Stimulated activated CD8-positive, alpha-beta memory T cell treated with anti-CD3 and anti-CD28 coated beads, Interleukin-15, amount 100 ng/mL, for 4 hours (primary cell): ENCODE data around the gene ROS1.
"Not testable (repeated sequence)": the region's sequence is repeated elsewhere in the genome, so short reads cannot be mapped to it uniquely, and the experiment has no call there.

Source experiments
- DNase-seq, 2 donors: peaks; one replicate each; pipeline ENCODE4 v3.0.0-alpha.2; 2020; ENCODE audit warnings: low read depth in 2 of 2

Gene ROS1

DNA sequence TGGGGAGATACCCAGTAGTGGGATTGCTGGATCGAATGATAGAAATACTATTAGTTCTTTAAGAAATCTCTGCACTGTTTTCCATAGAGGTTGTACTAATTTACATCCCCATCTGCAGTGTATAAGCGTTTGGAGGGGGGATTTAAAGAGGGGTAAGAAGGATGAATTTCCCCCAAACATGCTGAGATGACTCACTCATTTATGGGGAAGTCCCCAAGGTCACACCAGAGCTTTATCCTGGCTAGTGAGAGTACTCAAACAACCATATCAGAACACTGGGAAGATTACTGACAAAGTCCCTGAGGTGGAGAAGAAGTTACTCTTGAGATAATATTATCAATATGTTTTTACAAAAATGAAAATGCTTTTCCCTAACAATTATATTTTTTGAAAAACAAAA, 44.0 kb downstream of the ROS1 start:
- no peak for DNase-seq

DNA sequence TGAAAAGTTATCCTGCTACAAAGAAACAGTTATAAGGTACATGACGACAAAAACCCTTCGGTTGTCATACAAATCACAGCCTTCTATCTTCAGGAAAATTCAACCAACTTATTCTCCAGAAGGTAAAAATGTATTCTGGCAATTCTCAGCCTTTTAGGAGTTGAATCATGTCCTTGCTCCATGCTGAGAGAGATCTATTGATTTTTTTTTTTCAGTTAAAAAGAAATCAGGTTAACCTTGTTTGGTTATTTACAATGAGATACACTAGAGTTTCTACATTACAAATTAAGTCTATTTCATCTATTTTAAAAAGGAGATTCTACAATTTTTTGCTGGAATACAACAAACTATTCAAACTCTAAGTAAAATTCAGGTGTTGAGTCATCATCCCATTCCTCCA, 45.4 kb downstream of the ROS1 start:
- no peak for DNase-seq

DNA sequence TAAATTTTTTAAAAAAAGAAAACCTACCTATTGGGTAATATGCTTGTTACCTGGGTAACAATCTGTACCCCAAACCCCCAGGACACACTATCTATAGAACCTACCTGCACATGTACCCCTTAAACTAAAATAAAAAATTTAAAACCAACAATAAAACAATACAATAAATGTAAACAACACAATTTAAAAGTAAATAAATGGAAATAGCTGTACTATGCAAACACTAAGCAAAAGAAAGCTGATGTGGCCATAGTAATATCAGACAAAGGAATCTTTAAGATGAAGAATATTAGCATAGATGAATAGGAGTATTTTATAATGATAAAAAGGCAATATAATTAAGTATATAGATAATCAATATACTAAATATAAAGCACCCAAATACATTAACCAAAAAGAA, 50.3 kb downstream of the ROS1 start:
- DNase-seq, result no peak

DNA sequence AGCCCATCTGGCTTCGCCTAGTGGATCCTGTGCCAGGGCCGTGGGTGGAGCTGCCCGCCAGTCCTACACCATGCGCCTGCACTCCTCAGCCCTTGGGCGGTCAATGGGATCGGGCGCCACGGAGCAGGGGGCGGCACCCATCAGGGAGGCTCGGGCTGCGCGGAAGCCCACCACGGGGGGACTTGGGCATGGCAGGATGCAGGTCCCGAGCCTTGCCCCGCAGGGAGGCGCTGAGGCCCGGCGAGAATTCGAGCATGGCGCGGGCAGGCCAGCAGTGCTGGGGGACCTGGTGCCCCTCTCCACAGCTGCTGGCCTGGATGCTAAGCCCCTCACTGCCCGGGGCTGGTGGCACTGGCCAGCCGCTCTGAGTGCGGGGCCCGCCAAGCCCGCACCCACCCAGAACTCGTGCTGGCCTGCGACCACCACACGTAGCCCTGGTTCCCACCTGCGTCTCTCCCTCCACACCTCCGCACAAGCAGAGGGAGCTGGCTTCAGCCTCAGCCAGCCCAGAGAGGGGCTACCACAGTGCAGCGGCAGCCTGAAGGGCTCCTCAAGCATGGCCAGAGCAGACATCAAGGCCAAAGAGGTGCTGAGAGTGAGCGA, 52.4 kb downstream of the ROS1 start:
- no peak for DNase-seq

DNA sequence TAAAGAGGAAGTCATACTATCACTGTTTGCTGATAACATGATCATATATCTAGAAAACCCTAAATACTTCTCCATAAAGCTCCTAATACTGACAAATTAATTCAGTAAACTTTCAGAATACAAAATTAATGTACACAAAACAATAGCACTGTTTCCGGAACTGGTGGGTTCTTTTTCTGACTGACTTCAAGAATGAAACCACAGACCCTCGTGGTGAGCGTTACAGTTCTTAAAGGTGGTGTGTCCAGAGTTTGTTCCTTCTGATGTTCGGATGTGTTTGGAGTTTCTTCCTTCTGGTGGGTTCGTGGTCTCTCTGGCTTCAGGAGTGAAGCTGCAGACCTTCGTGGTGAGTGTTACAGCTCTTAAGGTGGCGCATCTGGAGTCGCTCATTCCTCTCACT, 53.5 kb downstream of the ROS1 start:
- DNase-seq, result not testable (repeated sequence)

DNA sequence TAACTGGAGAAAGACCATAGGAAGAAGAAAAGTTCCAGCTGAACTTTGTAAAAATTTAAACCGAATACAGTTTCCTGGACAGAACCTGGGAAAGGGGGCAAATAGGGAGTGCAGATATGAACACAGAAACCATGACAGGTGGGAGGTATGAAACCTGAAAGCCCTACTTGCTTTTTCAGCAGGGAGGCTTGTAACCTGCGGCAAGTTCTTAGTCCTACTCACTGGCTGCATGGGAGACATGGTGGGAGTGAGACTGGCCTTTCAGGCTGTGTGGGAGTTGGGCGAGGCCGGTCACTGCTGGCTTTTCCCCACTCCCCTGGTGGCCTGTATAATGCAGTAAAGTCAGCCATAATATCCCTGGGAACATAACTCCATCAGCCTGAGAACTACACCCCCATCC, 54.2 kb downstream of the ROS1 start:
- DNase-seq, result no peak

DNA sequence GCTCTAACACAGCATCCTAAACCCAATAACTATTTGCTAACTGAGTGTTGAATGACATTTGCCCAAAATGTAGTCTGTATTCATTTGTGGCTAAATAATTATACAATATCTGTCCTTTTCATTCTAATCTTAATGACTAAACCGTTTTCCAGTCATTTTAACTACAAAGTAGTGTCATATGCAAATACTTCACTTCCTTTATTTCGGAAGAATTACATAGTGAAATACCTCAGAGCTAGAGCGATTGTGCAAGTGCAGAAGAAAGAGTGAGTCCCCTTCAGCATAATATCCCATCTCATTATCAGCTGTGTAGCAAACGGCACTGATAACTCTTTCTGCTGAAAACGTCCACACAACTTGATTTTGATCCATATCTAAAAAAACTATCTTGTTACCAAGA, 66.2 kb downstream of the ROS1 start:
- no peak for DNase-seq

DNA sequence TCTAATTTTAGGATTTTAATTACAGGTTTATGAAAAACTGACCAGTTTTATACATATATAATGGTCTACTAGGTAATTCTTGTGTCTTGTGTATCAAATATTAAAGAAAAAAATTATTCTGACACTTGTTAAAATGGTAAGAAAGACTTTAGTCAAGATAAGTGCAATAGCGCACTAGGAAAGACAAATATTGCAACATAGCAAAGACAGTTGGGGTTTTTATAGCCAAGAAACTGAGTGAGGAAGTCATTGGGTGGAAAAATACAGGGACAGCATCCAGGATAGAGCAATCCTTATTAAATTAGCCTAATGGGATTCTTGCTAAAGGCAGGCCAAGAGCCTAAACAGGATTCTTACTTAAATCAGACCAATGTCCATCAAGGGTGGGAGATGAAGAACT, 71.1 kb downstream of the ROS1 start:
- DNase-seq, result no peak

DNA sequence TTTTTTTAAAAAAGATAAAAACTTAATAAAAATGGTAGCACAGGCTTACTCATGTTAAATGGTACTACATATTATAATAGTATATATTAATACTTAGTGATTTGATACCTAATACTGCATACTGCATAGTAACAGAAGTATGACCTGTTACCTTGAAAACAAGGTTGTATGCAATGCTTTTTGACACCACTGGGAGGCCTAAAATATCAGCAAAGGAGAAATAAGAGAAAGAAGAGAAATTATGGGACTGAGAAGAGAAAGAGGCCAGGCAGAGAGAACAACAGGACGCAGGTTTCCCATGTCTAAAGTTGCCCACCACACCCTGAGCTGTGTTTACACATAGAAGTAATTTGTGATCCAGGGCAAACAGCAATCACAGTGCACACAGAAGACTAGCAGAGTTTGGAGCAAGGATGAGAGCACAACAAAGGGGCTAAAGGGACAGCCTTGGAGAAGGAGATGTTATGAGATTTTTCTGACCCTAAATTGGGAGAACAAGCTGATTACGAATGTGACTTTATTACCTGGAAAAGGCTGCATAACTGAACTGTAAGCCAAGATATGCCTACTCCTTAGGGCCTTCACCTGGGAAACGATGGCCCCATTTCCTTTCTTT, 73.2 kb downstream of the ROS1 start:
- DNase-seq, result no peak

DNA sequence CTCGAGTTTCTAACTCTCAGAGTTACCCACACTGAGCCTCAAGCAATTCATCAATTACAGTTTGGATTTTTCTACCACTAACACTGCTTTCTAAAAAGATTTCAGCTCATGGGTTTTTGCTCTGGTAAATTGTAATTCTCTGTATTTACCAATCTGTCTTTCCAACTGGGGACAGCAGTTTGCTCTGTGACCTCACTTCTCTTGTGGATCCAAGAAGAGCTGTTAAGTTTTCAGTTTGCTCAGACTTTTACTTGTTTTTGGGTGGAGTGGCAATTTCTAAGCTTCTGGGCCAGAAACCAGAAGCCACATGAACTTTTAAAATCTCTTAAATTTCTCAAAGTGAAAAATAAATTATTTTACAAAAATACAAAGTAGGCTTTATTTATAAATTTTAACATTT, 74.2 kb downstream of the ROS1 start:
- no peak for DNase-seq

DNA sequence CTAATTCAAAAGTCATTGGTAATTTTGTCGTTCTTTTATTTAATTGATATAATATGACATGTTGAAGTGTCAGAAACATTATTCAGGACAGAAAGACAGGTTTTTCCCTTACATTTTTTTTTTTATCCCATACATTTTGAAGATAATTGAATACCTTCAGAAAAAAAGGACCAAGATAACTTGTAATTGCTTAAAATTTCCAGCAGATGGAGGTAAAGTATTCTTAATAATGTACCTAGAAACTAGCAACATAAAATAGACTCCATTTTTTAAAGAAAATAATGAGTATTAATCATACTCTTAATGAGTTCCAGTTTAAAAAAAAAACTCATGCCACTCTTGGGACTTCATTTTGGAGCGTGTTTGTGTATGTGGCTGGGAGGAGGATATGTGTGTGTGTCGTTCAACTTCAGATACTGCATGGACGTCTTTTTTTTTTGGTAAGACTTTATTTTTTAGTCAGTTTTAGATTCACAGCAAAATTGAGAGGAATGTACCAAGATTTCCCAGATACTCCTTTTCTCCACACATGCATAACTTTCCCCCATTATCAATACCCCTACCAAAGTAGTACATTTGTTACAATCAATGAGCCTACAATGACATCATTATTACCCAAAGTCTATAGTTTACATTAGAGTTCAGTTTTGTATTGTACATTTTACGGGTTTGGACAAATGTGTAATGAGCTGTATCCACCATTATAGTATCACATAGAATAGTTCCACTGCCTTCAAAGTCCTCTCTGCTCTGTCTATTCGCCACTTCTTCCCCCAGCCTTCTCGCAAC, 79.4 kb downstream of the ROS1 start:
- DNase-seq, result no peak

DNA sequence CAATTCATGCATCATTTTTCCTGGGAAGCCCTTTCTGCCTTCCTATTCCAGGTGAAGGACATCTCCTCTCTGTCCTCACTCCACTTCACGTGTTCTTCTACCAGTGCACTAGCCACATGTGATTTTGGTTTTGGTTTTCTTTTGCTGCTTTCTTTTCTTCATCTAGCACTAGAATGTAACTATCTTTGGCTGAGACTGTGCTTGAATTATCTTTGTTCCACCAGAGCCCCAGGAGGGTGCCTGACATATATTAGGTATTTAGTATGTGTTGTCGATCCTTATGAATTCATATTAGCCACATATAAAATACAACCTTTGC, 80.5 kb downstream of the ROS1 start:
- DNase-seq, result no peak

DNA sequence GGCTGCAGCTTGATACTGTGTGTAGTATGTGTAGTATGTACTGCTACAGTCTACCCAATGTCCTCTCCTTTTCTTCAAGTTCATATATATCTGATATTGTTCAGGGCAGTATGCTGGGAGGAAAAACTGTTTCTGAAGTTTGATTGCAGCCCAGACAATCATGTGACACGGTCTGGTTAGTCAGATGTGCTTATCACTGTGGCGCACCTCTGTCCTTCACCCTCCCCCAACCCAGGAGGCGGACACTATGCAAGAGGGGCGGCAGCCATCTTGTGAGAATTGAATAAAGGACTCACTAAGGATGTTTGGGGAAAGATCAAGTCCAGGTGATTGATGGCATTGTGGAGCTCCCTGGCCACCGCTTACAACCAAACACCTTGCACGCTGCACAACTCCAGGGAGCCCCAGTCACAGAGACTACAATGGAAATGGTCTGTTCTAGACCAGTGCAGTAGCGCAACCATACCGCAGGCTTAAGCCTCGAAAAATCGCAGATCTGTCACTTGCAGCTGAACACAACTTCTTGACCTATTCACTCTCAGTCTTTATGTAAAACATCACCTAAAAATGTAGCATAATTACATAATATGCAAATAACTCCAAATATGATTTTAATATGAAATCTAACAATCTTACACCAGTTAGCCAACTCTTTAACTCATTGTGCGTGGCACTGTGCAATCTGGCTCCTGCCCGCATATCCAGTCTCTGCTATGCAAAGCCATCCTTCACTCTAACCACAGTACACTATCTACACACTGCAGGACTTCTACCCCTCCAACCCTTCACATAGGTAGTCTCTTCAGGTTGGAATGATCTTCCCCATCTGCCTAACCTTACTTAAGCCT, 81.1 kb downstream of the ROS1 start:
- no peak for DNase-seq

DNA sequence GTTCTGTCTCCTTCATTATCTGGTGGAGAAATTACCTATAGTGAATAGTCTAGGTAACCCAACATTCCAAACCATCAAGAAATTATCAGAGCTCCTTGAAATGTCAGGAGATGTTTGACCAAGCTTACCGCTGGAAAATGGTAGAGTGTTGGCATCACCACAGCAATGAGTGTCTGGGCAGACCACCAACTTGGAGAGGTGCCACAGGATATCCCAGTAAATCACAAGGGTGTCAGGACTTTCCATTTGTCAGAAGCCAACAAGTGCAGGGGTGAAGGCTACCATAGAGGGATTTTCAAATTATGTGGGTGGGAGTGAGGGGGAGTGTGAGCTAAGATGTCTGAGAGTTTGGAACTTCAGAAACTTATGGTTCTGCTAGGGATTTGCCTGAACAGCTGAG, 87.2 kb downstream of the ROS1 start:
- no peak for DNase-seq

DNA sequence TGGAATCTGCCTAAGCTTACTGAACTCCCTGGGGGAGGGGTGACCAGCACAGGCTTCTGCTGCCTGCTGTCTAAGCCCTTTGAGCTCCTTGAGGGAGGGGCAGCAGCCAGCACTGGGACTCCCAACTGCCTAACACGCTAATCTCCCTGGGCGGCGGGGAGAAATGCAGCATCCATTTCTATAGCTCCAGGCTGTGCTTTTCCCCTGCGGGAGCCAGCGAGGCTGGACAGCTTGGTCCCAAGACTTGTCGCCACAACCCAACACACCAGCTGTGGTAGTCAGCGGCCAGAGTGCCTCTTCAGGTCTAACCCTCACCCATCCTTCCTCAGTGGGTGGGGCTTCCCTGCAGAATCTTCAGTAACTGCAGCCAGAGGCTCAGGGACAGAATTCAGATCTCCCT, 95.8 kb downstream of the ROS1 start:
- DNase-seq, result no peak

DNA sequence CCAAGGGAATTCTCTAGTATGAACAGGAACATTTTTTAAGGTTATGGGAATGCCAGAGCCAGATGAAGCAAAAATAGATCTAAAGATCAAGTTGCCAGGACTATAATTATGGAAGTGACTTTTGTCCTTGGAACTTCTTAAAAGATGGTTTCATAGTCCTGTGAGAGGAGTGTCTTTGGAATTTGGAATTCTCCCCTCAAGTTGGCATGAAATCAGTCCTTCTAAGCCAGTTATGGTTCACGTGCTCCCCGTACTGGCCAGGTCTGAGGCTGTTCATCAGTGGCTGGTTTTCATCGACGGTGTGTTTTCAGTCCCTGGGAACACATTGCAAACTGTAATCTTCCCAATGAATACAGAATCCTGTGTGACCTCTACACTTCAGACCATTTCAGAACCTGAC, 97.2 kb downstream of the ROS1 start:
- DNase-seq, result no peak

DNA sequence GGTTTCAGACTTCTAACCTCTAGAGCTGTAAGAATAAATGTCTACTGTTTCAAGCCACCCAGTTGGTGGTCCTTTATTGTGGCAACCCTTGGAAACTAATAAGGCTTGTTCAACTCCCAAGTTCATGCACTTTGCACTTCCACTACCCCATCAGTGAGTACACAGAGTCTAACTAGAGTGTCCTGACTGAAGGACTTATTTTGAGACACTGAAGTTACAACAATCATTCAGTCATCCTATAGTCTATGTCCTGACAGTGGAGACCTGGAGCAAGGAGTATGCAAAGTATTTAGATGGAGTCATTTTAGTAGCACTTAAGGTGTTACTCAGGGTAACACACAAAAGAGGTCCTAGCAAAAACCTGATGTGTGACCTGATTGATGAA, 97.7 kb downstream of the ROS1 start:
- no peak for DNase-seq

DNA sequence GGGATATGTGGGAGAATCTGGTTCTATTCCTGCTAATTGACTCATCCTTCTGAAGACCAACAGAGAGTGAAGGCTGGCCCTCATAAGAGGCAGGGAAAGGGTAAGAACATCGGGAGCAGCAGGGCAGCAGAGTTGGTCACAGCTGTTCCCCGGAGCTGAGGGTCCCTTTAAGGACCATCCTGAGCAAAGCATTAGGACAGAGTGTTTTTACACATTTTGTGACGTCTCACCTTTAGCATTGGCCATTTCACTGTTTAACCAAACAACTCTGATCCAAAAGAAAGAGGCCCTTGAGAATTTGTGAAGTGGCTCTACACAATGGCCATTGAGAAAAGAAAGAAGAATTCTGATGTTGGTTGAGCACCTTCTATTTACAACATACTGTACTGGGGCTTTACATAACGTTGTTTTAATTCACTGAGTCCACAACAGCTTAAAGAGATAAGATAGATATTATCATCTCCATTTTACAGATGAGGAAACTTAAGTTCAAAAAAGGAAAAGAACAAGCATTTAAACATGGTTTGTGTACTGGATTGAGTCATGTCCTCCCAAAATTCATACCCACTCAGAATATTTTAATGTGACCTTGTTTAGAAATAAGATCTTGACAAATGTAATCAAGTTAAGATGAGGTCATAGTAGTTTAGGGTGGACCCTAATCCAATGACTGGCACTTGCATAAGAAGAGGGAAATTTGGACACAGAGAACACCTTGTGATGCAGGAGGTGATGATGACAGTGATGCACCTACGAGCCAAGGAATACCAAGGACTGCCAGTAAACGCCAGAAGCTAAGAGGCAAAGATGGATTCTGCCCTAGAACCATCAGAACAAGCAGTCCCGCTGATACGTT, 98.4 kb downstream of the ROS1 start:
- DNase-seq, result no peak

DNA sequence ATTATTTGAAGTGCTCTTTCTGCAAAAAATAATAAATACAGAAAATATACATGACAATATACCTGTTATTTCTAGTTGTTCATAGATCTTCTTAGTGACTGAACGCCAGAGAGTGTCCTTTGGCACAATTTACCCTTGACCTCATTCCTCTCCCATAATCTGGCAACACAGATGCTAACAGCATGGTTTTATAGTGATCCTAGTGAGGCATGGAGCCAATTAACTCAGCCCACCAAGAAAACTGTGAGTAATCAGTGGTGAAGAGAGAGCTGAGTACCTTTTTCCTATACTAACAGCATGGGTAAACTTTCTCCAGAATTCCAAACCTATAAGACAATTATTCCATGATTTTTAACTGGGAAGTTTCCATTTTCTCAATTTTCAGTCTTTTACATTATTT, 99.3 kb downstream of the ROS1 start:
- no peak for DNase-seq

DNA sequence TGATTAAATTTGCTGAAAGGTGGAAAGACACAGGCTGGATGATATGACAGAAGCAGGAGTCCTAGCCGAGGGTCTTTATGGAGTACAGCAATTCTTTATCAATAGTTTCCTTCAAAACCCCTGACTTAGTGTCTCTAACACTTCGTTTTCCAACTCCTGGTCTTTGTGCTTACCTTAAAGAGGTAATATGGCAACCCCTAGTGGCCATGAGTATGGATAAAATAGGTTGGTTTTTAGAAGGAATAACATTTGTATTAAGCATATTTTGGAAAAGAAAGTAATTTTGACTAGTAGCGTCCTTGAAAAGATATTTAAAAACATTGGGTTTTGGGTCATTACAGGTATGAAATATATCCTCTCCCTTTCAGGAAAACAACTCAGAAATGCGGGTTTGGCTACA, 108.5 kb downstream of the ROS1 start:
- no peak for DNase-seq

DNA sequence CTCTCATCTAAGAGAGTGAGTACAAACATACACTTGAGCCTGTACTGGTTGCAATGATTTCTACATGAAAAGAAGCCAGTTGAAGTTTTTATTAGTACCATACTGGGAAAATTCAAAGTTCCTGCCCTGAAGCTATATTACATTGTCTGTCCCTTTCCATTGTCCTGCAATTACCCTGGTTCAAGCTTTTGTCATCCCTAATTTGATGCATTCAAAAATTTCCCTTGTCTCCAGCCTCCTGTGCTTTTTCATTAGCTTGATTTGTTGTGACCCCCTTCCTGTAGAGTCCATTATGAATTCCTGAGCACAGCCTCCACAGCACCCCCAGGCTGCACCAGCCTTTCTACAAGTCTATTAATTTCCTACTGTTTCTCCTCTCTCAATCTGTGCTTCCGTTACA, 114.0 kb downstream of the ROS1 start:
- DNase-seq, result no peak

DNA sequence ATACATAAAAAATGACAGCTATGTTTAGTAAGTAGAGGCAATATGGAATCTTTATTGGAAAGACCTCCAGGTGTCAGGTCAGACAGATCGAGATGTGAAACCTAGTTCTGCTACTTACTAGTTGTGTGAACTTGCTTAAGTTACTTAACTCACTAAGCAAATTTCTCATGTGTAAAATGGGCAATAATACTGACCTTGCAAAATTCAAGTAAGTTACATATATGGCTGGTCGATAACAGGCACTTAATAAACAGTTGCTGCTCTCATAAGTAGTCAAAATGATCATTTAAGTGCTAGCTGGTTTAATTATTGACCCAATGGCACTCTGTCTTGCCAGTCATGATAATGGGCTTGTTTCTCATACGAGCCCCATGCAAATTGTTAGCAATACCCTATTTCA, 114.4 kb downstream of the ROS1 start:
- DNase-seq, result no peak
